ENCODE data around the gene C6orf15.

DNA sequence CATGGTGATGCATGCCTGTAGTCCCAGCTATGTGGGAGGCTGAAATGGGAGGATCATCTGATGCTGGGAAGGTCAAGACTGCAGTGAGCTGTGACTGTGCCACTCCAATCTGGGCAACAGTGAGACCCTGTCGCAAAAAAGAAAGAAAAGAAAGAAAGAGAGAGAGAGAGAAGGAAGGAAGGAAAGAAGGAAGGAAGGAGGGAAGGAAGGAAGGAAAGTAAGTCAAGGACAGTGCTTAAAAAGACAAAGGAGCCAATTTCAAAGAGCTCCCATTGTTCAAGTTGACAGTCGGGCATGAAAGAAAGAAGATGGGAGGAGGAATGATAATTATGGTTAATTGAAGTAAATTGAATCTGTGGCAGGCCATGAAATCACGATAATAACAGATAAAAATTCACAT, 16.2 kb downstream of the C6orf15 start:
- TF ChIP-seq POLR2A (IDR thresholded peaks at IDR 0.05; ENCODE audit: low read depth, low read length) (no peak), TAF1 (IDR thresholded peaks at IDR 0.05; ENCODE audit: borderline replicate concordance, low read depth, low read length) (no peak), POLR2AphosphoS5 (IDR thresholded peaks at IDR 0.05; ENCODE audit: low read depth, low read length) (no peak)

Data from GM12892 (cell line).